GM19467 (cell line): Measurements from ENCODE around the gene GOLT1A.

Experiments
- ATAC-seq: cut with Tn5 transposase; IDR thresholded peaks from one replicate; pipeline ENCODE4 v1.9.1; 2021; ENCODE audit warnings: mild to moderate bottlenecking, moderate library complexity; ENCODE audit not compliant: unreplicated experiment

Gene GOLT1A

DNA sequence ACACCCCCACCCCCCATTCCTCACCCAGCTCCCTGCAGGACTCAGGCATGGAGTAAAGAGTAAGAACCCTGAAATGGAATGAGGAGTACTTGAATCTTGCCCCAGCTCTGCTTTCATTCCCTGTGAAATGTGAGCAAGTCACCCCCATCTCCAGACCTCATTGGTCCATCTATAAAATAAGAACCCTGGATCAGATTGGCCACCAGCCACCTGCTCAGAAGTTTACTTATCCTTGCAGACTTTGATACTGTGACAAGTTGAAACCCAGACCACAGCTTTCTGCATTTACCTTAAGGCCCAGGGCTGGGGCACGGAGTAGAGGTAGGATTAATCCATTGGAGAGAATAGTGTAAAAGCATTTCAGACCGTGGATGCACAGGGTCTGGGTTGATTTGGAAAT lies 19.7 kb downstream of the GOLT1A start:
- no peak for ATAC-seq

DNA sequence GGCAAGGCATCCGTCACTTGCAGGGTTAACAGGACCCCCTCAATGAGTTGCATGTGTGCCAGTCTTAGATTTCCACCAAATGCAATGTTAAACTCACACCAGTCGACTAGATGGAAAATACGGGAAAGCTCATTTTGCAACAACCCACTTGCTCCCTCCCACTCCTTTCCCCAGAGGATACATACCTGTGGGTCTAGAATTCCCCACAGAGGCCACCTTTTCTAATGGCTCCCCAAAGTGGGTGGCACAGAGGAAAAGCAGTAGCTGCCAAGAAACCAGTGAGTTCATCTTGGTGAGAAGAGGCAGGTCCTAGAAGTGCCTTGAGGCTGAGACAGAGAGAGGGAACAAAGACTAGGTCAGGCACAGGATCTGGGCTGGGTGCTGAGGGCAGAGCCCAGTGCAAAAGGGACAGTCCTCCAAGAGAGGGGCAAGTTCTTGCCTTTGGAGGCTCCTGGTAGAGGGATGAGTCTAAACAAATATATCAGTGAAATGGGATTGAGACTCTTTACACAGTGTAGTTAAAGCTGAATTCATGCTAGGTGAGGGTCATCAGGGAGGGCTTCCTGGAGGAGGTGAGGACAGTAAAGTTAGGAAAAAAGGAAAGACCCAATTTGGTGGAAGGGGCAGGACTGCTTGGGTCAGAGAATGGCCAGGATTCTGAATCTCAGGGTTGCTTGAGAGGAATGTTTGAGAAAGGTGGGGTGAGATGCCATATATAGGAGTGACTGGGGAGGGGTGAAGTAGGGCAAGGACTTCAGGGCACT lies 21.0 kb downstream of the GOLT1A start:
- no peak for ATAC-seq

DNA sequence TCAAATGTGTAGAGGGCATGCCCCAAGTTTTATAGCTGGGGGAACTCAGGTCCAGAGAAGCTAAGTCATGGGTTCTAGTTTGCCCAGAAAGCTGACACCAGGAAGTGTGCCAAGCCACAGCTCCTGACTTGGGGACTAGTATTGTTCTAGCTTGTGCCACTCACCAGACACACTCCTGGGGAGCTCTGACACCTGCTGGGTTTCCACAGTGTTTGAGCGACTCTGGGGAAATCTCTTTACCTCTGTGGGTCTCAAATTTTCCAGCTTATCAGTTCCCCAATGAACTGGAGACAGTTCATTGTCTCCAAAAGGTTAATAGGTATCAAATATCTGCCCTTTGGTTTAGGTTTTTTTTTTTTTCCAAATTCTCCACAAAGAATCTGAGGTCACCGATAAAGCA lies 21.7 kb downstream of the GOLT1A start:
- ATAC-seq = no peak

DNA sequence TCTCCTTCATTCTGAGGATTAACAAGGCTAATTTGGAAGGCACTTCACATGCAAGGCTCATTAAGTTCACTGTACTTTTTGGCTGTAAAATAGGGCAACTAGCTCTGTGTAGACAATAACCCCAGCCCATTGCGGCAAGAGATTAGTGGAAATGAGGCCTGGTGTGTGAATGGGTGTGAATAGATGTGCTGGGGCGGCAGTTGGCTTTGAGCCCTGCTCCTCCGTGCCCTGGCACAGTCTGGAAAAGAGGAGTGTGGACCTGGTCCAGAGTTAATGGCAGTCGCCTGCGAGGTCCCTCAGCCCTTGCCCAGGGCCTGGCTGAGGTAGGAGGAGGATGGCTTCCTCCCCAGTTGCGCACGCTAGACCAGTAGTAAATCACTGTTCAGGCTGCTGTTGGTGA lies 22.3 kb downstream of the GOLT1A start:
- no peak for ATAC-seq

DNA sequence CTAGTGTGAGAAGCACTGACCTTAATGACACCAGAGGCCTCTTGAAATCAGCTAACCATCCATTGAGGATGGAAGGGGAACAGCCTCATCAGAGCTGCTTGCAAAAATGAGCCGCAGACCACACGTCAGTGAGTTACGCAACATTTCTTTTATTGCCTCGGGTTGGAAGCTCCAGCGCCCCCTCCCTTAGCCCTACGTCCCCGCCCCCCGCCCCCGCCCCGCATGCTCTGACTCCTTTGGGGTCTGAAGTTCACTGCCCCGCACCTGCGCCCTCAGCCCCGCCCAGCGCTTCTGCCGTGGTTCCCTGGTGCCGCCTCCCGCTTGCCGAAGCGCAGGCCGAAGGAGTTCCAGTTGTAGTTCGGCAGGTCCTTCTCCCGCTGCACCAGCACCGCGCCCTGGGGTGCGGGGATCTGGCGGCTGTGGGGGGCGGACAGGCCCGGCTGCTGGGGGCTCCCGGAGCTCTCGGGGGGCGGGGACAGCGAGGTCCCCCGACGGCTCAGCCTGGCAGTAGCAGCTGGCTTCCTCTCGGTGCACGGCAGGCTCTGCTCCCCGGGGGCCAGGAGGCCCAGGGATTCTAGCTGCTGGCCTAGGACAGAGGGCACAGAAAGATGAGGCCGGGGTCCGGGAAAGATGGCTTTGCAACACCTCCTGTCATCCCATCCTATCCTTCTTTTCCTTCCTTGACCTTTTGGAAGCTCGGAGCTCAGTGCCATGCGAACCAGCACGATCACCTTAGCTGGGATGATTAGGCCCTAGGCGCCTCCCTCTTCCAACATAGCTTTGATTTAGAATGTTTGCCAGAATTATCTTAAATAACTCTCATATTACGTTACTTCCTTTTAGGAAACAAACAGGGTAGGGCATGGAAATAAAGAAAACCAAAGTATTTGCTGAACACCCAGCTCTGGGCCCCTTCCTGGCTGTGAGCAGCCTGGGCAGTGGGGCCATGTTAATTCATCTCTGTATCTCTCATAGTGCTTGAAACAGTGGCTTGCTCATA lies 23.3 kb downstream of the GOLT1A start:
- ATAC-seq = no peak

DNA sequence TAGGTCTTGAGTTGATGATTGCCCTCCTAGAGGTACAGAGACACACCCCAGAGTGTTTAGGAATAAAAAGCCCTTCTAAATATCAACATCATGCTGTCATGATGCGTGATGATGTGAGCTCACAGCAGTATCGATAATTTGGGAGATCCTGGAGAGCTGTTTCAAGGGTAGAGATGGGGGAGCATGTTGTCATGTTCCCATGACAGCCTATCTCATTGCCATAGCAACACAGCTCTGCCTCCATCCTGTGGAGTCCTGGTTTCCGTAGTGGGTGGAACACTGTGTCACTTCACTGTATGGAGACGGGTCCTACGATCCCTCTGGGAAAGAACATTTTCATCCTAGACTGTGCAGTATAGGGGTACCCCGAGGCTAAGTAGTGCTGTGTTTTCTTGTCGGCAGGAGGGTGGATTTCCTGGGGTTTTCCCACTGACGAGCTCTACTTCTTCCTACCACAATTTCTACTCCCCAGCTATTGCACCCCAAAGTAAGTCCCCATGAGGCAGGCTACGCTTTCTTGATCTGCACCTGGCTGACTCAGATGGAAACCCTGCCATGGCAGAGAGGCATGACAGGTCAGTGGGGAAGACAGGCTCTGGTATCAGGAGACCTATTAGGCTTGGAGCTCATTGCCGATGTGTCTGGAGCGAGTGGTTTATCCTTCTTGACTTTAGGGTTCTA lies 24.7 kb downstream of the GOLT1A start:
- no peak for ATAC-seq

DNA sequence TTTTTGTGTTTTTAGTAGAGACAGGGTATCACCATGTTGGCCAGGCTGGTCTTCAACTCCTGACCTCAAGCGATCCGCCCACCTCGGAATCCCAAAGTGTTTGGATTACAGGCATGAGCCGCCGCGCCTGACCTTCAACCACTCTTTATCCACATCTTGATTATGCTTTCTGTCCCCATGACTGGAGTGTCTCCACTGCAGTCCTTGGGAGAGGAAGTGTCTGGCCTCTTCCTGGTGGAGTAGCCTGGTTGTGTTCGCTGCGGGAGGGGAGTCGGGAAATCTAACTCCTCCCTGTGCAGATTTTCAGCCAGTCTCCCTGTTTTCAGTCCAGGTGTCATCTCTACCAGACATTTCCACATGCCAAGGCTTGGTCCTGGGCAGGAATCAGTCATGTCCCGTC lies 27.2 kb downstream of the GOLT1A start:
- ATAC-seq = no peak

DNA sequence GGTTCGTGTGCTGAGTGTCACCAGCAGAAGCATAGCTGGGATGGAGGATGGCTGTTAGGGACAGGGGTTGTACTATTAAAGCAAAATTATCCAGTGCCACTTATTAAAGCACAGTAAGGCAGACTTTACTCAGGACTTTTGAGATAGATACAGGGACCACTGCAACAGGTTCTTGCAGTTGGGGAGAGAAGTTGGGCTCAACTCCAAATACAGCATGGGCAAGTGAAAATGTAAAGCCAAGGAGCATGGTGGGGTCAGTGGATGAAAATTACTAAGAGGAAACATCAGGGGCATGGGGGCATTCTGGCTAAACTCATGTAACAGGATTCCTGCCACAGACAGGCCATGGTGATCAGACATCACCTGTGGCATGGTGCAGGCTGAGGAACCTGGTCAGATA lies 32.7 kb downstream of the GOLT1A start:
- no peak for ATAC-seq

DNA sequence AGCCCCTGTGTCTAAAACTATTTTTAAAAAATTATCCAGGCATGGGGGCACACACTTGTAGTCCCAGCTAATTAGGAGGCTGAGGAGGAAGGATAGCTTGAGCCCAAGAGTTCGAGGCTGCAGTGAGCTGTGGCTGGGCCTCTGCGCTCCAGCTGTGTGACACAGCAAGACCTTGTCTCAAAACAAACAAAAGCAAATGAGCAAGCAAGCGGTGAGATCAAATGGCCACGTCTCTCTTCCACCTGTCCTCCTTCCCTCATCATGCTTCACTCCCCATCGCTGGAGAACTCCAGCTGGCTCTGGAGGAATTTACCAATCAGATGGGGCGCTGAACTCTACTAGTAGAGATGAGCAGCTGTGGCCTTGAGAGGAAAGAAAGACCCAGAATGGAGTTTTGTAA lies 33.7 kb downstream of the GOLT1A start:
- no peak for ATAC-seq

DNA sequence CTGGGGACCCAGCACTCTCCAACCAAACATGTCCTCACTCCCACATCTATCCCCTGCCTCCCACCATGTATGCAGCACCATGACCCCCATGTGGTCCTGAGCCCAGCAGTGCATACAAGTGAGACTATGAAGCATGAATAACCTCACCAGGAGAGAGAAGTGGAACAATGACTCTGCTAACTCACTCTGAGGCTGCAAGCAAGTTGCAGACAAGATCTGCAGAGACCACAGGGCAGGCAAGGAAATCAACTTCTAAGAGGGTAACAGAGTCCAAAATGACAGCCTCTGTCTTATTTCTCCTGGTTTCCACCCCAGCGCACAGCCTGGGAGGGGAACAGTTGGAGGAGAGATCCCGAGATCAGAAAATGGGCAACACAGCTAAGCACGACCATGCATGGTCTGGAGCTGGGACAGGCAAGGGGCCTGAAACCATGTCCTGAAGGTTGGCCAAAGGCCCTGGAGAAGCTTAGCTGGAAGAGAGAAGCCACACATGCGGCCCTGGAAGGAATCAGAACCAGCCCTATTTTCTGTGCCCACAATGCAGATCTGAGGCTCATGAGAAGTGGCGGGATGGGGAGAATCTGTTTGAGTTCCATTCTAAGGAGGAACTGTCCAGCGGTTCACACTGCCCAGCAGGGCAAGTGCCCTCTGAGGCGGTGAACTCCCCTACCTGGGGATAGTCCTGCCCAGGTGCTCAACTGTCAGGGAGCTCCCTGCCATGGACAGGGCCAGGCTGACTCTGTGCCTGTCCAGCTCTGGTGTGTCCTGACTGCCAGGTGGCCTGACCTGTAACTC lies 35.1 kb downstream of the GOLT1A start:
- no peak for ATAC-seq

DNA sequence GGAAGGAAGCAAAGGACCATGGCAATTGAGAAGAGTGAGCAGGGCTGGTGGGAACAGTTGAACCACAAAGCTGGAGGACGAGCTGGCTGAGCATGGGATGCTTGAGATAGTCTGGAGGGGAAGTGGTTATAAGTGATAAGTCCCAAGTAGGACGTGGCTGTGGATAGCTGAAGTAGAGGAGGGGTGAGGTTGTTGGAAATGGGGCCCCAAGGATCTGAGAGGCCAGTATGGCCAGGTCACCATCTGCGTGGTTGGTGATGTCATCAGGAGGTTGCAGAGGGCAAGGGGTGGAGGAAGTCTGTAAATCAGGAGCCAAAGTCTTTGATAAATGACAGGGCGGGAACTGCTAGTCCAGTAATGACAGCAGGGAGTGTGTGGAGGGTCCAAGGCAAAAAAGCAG lies 36.7 kb downstream of the GOLT1A start:
- no peak for ATAC-seq

DNA sequence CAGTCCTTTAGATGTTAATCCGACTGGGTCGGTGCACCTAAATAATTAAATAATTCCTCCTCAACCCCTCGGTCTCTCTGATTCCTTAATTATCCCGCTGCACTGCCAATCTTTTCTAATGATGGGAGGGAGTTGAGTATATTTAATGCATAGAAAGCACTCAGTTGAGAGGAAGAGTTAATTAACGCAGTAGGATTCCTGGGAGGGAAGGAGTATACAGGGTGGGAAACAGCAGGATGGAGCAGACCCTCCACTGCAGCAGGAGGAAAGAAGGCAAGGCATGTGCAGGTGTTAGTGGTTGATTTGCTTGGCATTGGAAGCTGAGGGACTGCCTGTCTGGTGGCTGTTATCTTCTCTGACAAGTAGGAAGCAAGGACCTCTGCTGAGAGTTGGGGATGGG lies 37.7 kb downstream of the GOLT1A start:
- ATAC-seq = no peak

DNA sequence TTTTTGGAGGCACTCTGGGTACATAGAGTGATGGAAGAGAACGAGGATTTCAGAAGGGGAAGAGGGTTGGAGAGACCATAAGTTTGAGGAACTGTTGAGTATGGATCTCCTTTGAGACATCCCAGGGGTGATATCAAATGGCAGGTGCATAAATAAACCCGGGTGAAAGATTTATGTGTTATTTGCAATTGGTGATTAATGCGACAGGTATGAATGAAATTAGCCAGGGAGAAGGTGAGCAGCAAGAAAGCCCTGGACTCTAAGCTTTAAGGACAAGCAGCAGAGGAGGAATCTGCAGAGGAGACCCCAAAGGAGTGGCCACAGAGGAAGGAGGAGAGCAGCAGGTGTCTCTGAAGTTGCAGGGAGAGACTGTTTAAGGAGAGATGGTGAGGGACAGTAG lies 38.8 kb downstream of the GOLT1A start:
- no peak for ATAC-seq

DNA sequence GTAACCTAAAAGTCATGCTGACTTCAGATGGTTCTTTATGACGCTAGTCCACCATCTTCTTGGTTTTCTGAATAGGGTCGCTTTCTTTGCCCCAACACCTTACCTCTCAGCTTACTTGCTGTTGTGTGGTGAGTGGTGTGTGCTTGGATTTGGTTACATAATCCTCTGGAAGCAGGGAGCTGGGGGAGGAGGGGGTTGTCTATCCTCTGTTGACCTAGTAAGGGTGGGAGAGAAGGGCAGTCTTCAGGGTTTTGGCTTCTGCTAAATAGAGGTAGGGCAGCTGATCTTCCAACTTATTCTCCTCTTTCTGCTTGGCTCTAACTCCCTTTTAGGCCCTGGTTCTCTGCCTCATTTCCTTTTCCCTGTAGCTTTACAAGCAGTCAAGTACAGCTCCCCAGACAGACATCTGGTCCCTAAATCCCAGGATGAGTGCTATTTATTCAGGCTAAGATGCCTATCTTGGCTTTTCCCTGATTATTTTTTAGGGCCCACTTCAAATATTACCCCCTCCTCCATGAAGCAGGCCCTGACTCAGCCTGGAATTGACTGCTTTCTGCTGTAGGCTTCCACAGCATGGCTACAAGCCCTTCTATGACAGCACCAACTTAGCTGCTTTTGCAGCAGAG lies 41.3 kb downstream of the GOLT1A start:
- ATAC-seq = no peak

DNA sequence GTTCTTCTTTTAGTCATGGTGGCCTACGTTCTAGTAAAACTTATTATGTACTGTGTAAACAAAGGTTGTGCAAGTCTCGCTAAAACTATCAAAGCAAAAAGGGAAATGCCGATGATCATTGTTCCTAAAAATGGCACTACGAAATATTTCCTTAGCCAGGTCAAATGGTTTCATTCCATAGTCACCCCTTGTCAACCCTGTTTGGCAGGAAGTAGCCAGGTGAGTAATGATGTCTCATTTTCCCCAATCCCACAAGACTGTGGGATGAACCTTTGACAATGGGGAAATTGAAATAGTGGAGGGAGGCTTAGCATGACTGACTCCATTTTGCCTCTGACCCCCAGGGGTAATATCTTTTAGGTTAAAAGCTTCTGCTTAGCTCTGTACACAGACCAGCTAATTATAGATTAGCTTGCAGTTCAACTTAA lies 42.0 kb downstream of the GOLT1A start:
- ATAC-seq = no peak

DNA sequence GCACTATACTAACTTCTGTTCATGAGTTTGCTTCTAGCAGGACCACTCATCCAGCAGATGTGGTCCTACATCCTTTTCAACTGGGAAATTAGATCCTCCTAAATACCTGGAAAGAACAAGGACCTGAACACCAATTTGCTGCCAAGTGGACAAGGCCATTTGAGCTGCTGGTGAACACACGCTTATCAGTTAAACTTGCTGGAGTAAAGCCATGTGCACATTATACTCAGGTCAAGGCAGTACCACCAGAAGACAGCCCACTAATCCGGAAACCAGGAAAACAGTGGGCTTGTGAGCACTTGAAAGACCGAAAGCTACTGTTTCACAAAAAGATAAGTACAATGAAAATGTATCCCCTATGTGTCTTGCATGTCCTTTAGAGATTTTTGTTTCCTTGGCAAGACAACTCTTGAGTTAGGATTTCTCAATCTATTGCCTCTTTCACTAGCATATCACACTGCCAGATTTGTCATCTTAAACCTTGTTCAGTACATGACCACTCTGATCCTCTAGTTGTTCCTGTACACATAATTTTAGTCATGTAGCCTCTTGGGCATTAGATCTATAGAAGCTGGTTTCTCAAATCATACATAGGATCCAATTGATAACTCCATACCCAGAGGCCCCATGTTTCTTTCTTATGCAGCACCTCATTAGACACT lies 43.2 kb downstream of the GOLT1A start:
- ATAC-seq = no peak

DNA sequence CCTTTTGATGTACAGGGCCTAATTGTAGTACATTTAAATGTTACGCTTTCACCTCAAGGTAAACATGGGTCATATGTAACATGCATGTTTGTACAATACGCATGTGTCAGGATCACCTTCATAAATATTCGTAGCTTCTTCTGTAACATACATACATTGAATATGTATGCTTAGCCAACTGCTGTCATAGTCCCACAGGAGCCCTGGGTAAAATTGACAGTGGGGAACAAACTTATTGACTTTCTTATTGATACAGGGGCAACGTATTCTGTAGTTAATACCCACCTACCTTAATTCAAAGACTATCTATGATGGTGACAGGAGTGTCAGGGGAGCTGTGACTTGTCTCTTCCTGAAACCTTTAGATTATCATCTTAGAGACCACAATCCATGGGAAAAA lies 43.9 kb downstream of the GOLT1A start:
- ATAC-seq = no peak

DNA sequence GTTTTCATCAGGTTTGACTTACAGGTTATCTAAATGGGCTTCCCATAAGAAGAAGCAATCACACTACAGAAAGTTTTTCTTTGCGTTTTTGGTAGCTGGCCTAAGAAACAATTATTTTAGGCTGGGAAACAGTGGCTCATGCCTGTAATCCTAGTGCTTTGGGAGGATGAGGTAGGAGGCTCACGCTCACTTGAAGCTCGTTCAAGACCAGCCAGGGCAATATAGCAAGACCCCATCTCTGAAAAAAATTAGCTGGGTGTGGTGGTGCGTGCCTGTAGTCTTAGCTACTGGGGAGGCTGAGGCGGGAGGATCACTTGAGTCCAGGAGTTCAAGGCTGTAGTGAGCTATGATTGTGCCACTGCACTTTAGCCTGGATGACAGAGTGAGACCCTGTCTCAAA lies 46.1 kb downstream of the GOLT1A start:
- no peak for ATAC-seq

DNA sequence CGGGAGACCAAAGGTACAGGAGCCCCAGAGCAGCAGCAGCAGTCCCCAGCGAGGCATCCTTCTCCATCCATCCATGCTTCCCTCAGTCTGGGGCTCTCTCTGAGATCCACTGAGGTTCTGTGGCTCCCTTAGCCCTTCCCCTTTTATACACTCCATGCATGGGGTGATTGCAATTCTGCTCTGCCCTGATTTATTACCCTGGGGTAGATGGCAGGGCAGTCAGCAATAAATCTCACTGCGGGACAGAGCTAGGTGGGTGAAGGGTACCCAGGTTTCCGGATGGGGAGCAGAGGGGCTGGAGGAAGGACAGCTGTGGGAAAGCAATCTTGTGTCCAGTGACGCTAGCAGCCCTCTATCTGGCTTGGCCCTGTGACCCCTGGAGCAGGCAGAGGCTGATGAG lies 47.6 kb downstream of the GOLT1A start, which contains the start of gene REN:
Gene REN, minus strand, starts transcription at position 119 of the 400 bp plus-strand sequence. Its CDS starts 44 bp downstream, at position 75.
- ATAC-seq = no peak
